HG02610 (cell line): ENCODE measurements around the gene MPP4.

Experiments
- ATAC-seq: cut with Tn5 transposase; IDR thresholded peaks from one replicate; pipeline ENCODE4 v1.9.1; 2021; ENCODE audit warnings: mild to moderate bottlenecking, moderate library complexity; ENCODE audit not compliant: unreplicated experiment

MPP4 gene

GRCh38 chr2:201630577-201630976 lies 67.9 kb downstream of the MPP4 start:
- no peak for ATAC-seq

GRCh38 chr2:201628545-201628944 lies 69.9 kb downstream of the MPP4 start:
- ATAC-seq: no peak

- ATAC-seq: no peak
Measured at GRCh38 chr2:201622306-201622970, 76.0 kb downstream of the MPP4 start.

GRCh38 chr2:201621293-201621999 lies 77.0 kb downstream of the MPP4 start:
- ATAC-seq: no peak

- no peak for ATAC-seq
Measured at GRCh38 chr2:201618744-201619662, 79.4 kb downstream of the MPP4 start.

- no peak for ATAC-seq
Measured at GRCh38 chr2:201608021-201608420, 90.4 kb downstream of the MPP4 start.

GRCh38 chr2:201607568-201607967 lies 90.9 kb downstream of the MPP4 start:
- no peak for ATAC-seq

GRCh38 chr2:201600906-201601305 lies 97.5 kb downstream of the MPP4 start:
- ATAC-seq: no peak

GRCh38 chr2:201597397-201597796 lies 101.0 kb downstream of the MPP4 start:
- no peak for ATAC-seq
